Fibroblast of lung (primary cell): Measurements from ENCODE around the gene KLHL3. TPM values are rescaled to one million over a fixed set of nuclear protein-coding genes. Genes with fewer than 3 reads are reported as not detected.

Experiments used
- DNase-seq, 2 donors: peaks; one replicate each; pipeline versions ENCODE4 v3.0.0 to v3.0.0-alpha.2; 2010; ENCODE audit warnings: low read depth in 2 of 2
- H2AFZ ChIP-seq: 2 replicates; pipeline ENCODE4 v1.5.1; 2012; ENCODE audit warnings: low read length, control low read depth, inconsistent platforms
- H3K27ac ChIP-seq: 2 replicates; pipeline ENCODE4 v1.5.1; 2011; ENCODE audit warnings: low read length, control low read depth; ENCODE audit not compliant: insufficient read depth
- H3K27me3 ChIP-seq: 2 replicates; pipeline ENCODE4 v1.5.1; 2011; ENCODE audit warnings: mild to moderate bottlenecking, low read length; ENCODE audit not compliant: control insufficient read depth, insufficient read depth
- H3K36me3 ChIP-seq: 2 replicates; pipeline ENCODE4 v1.5.1; 2011; ENCODE audit warnings: low read length; ENCODE audit not compliant: control insufficient read depth, insufficient read depth
- H3K4me1 ChIP-seq: 2 replicates; pipeline ENCODE4 v1.5.1; 2011; ENCODE audit warnings: low read length; ENCODE audit not compliant: control insufficient read depth, insufficient read depth; ENCODE audit errors: extremely low read depth
- H3K4me2 ChIP-seq: 2 replicates; pipeline ENCODE4 v1.5.1; 2011; ENCODE audit warnings: low read length, control low read depth; ENCODE audit not compliant: insufficient read depth; ENCODE audit errors: extremely low read depth
- H3K4me3 ChIP-seq, 4 experiments: fragments of 200-600 bp in 1 of 4; sonication (generic) in 1 of 4; replicated peaks in 1 of 4; 2 replicates each; pipeline ENCODE4 v1.5.1; 2011 to 2016; ENCODE audit warnings: low read length in 4 of 4, low read depth in 3 of 4, mild to moderate bottlenecking in 3 of 4, control low read depth in 2 of 4, inconsistent platforms in 1 of 4, mixed read lengths in 1 of 4; ENCODE audit not compliant: insufficient read depth in 1 of 4; ENCODE audit errors: control extremely low read depth in 1 of 4
- H3K79me2 ChIP-seq: 2 replicates; pipeline ENCODE4 v1.5.1; 2012; ENCODE audit warnings: mild to moderate bottlenecking, low read length, inconsistent platforms; ENCODE audit not compliant: control insufficient read depth, insufficient read depth
- H3K9ac ChIP-seq: 2 replicates; pipeline ENCODE4 v1.5.1; 2011; ENCODE audit warnings: mild to moderate bottlenecking, low read length, control low read depth; ENCODE audit not compliant: insufficient read depth
- H3K9me3 ChIP-seq: 2 replicates; pipeline ENCODE4 v1.5.1; 2012; ENCODE audit warnings: low read depth, low read length; ENCODE audit not compliant: control insufficient read depth, insufficient read depth
- H4K20me1 ChIP-seq: 2 replicates; pipeline ENCODE4 v1.5.1; 2011; ENCODE audit warnings: low read length; ENCODE audit not compliant: control insufficient read depth, insufficient read depth; ENCODE audit errors: extremely low read depth
- EZH2 ChIP-seq: IDR thresholded peaks from 2 replicates; pipeline ENCODE4 v1.5.1; 2012; ENCODE audit warnings: low read length, control low read depth, mild to moderate bottlenecking; ENCODE audit errors: missing control alignments
- polyA plus RNA-seq, 2 donors: library from polyadenylated mRNA; depleted of rRNA in 1 of 2; stranded (reverse) in 1 of 2; unstranded in 1 of 2; fragments of >200 nt; gene quantifications; 2 replicates each; pipeline ENCODE4 v1.2.1, GENCODE V29; 2011 to 2012; ENCODE audit warnings: missing spikeins in 1 of 2
- total RNA-seq: library from RNA; depleted of rRNA; stranded (reverse); fragments of >200 nt; gene quantifications from 2 replicates; pipeline ENCODE4 v1.2.1, GENCODE V29; 2014
- TF ChIP-seq, protein P1 (sequence below), 2 donors: IDR thresholded peaks in 1 of 2; conservative IDR thresholded peaks in 1 of 2; 1 replicate in 1 of 2; 2 replicates in 1 of 2; pipeline ENCODE4 v1.5.1; 2011 to 2012; ENCODE audit warnings: low read length in 2 of 2, control low read depth in 1 of 2, inconsistent platforms in 1 of 2, low read depth in 1 of 2, mild to moderate bottlenecking in 1 of 2

The KLHL3 gene
- total and polyA plus RNA-seq, 2 donors (not counting 1 experiment from before 2014, with no cell fraction given), result 0.60 to 2.3 TPM

DNA sequence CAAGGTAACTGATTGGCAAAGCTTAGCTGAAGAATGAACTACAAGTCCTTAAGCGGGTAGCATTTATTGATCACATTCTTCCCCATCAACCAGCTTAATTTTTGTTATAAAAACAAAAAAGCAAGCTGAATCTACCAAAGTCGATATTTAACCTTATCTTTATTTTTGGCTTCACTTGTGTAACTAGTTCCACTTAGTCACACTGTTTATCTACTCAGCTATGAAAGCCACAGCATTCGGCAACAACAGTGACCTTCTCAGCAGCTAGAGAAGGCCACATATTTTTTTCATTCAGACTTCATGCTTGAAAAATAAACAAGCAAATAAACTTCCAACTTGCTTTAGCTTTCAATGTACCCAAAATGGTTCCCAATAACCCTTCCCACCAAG, 69.4 kb downstream of the KLHL3 start:
- H3K4me2 ChIP-seq, result no peak overlapping the region
- no peaks in the 10 kb centered on the region for H3K27me3 ChIP-seq
- H3K9ac ChIP-seq, result no peak overlapping the region
- no peaks in the 10 kb centered on the region for H3K4me1 ChIP-seq
- TF ChIP-seq, protein P1, sequence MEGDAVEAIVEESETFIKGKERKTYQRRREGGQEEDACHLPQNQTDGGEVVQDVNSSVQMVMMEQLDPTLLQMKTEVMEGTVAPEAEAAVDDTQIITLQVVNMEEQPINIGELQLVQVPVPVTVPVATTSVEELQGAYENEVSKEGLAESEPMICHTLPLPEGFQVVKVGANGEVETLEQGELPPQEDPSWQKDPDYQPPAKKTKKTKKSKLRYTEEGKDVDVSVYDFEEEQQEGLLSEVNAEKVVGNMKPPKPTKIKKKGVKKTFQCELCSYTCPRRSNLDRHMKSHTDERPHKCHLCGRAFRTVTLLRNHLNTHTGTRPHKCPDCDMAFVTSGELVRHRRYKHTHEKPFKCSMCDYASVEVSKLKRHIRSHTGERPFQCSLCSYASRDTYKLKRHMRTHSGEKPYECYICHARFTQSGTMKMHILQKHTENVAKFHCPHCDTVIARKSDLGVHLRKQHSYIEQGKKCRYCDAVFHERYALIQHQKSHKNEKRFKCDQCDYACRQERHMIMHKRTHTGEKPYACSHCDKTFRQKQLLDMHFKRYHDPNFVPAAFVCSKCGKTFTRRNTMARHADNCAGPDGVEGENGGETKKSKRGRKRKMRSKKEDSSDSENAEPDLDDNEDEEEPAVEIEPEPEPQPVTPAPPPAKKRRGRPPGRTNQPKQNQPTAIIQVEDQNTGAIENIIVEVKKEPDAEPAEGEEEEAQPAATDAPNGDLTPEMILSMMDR (conservative IDR thresholded peaks at IDR 0.05 in 1 of 2, IDR thresholded peaks at IDR 0.05 in 1 of 2; ENCODE audit: low read depth in 1 of 2, low read length in 2 of 2), result no peak
- TF ChIP-seq EZH2, result no peak
- H3K36me3 ChIP-seq, result no peaks in the 10 kb centered on the region
- H3K4me3 ChIP-seq, result no peak overlapping the region
- H3K9me3 ChIP-seq, result no peaks in the 10 kb centered on the region
- H3K79me2 ChIP-seq, result no peaks in the 10 kb centered on the region
- DNase-seq, result peak; percentile 9 to 51
- no peaks in the 10 kb centered on the region for H4K20me1 ChIP-seq
- H3K27ac ChIP-seq, result no peak overlapping the region
- no peak overlapping the region for H2AFZ ChIP-seq

DNA sequence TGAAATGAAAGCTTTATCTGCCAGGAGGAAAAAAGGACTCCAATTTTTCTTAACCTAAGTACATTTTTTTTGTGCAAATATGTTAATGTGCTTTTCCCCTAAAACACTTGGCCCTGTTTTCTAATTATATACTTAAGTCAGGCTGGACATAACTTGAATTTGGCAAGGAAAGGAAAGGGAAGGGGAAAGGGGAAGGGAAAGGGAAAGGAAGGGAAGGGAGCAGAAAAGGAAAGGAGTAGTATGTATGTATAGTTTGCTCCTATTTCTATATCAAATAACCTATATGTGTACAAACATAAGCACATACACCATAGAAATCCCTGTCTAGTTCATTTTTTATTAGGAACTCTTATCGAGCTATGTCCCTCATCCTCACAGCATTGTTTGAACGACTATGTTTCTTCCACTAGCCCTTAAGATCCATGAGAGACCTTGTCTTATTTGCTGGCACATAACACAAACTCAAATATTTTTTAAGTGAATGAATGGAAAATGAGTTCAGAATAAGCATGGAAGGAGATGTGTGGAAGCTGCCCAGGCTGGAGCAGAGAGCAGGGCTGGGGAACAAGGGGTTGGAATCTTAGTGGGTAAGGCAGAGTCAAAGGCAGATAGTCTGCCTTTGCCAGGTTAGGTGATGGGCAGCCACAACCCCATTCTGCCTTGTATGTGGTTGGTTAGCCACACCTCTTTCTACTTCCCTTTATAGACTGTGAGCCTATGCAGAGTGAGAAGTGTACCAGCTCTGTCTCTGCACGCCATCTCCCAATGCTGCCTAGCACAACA, 70.0 kb downstream of the KLHL3 start:
- Histone ChIP-seq H3K4me3 (no peak overlapping the region), H2AFZ (no peak overlapping the region), H3K36me3 (no peaks in the 10 kb centered on the region), H3K4me1 (no peaks in the 10 kb centered on the region), H3K27ac (no peak overlapping the region), H3K79me2 (no peaks in the 10 kb centered on the region), H4K20me1 (no peaks in the 10 kb centered on the region), H3K27me3 (no peaks in the 10 kb centered on the region), H3K4me2 (no peak overlapping the region), H3K9me3 (no peaks in the 10 kb centered on the region), H3K9ac (no peak overlapping the region)
- TF ChIP-seq EZH2, result no peak
- TF ChIP-seq, protein P1 (conservative IDR thresholded peaks at IDR 0.05 in 1 of 2, IDR thresholded peaks at IDR 0.05 in 1 of 2; ENCODE audit: low read depth in 1 of 2, low read length in 2 of 2), result no peak
- DNase-seq, result peak in 1 of 2 donors; percentile 11

DNA sequence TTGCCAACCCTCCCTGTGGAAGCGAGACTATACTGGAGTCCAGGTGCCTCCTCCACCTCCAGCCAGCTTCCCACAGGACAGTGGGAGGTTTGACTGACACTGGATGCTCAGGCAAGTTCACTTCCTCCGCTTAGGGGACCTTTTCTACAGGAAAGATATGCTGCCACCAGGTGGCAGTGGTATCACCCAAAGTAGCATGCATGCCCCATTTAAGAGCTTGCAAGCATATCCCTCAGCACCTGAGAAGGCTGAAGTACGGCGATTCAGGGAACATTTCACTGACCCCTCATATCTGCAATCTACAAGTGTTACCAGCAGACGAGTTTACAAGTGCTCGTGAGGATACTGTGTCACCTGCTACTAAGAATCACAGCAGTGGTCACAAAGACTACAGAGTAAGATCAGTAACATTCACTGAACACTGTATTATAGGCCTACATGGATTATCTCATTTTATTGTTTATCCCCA, 75.5 kb downstream of the KLHL3 start:
- TF ChIP-seq, protein P1 (conservative IDR thresholded peaks at IDR 0.05 in 1 of 2, IDR thresholded peaks at IDR 0.05 in 1 of 2; ENCODE audit: low read depth in 1 of 2, low read length in 2 of 2), result peak; percentile 71 to 87
- no peak for TF ChIP-seq EZH2
- Histone ChIP-seq H3K4me1 (no peaks in the 10 kb centered on the region), H3K4me2 (no peak overlapping the region), H3K4me3 (no peak overlapping the region), H3K79me2 (no peaks in the 10 kb centered on the region), H4K20me1 (no peaks in the 10 kb centered on the region), H3K27ac (no peak overlapping the region), H3K9me3 (no peaks in the 10 kb centered on the region), H3K9ac (no peak overlapping the region), H3K36me3 (no peaks in the 10 kb centered on the region), H2AFZ (no peak overlapping the region), H3K27me3 (no peaks in the 10 kb centered on the region)
- DNase-seq, result peak; percentile 69 to 79
